Progenitor cell of endocrine pancreas (in vitro differentiated cells): ENCODE results near the gene ATXN7. TPM values are rescaled to one million over a fixed set of nuclear protein-coding genes. Genes with fewer than 3 reads are reported as not detected.

Source experiments
- DNase-seq: peaks from one replicate; pipeline ENCODE4 v3.0.0; 2021; ENCODE audit warnings: low spot score; ENCODE audit not compliant: unreplicated experiment
- H3K27ac Mint-ChIP-seq: 2 replicates; pipeline ENCODE4 v1.8.0; 2021; ENCODE audit warnings: mild to moderate bottlenecking, moderate library complexity, mixed read lengths
- H3K27me3 Mint-ChIP-seq: 2 replicates; pipeline ENCODE4 v1.8.0; 2021; ENCODE audit warnings: mixed read lengths
- H3K36me3 Mint-ChIP-seq: 2 replicates; pipeline ENCODE4 v1.8.0; 2022; ENCODE audit warnings: mixed read lengths; ENCODE audit not compliant: insufficient read depth
- H3K4me1 Mint-ChIP-seq: 2 replicates; pipeline ENCODE4 v1.8.0; 2021; ENCODE audit warnings: low read depth, mixed read lengths
- H3K4me3 Mint-ChIP-seq: 2 replicates; pipeline ENCODE4 v1.8.0; 2021; ENCODE audit warnings: low read depth, mild to moderate bottlenecking, moderate library complexity, mixed read lengths
- H3K9me3 Mint-ChIP-seq: 2 replicates; pipeline ENCODE4 v1.8.0; 2021; ENCODE audit warnings: low read depth, mixed read lengths
- long read RNA-seq: library from polyadenylated mRNA; unstranded; transcript quantifications from one replicate; pipeline ENCODE4 v2.0.0, GENCODE V29; 2020
- total RNA-seq: library from RNA; stranded (reverse); gene quantifications from 2 replicates; pipeline ENCODE4 v1.2.1, GENCODE V29; 2021
- TF ChIP-seq, protein P1 (sequence below): fragments of 200-600 bp; sonication (generic); IDR thresholded peaks from one replicate; pipeline ENCODE4 v1.5.0; 2021; ENCODE audit warnings: antibody characterized with exemption, mild to moderate bottlenecking; ENCODE audit not compliant: unreplicated experiment

The ATXN7 gene, protein sequence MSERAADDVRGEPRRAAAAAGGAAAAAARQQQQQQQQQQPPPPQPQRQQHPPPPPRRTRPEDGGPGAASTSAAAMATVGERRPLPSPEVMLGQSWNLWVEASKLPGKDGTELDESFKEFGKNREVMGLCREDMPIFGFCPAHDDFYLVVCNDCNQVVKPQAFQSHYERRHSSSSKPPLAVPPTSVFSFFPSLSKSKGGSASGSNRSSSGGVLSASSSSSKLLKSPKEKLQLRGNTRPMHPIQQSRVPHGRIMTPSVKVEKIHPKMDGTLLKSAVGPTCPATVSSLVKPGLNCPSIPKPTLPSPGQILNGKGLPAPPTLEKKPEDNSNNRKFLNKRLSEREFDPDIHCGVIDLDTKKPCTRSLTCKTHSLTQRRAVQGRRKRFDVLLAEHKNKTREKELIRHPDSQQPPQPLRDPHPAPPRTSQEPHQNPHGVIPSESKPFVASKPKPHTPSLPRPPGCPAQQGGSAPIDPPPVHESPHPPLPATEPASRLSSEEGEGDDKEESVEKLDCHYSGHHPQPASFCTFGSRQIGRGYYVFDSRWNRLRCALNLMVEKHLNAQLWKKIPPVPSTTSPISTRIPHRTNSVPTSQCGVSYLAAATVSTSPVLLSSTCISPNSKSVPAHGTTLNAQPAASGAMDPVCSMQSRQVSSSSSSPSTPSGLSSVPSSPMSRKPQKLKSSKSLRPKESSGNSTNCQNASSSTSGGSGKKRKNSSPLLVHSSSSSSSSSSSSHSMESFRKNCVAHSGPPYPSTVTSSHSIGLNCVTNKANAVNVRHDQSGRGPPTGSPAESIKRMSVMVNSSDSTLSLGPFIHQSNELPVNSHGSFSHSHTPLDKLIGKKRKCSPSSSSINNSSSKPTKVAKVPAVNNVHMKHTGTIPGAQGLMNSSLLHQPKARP
- 36.7 and 37.4 TPM in 2 replicates for total RNA-seq
- long read RNA-seq, transcript ATXN7-211 (1 exons, 3,268 nt): major isoform, 13 of 15 reads
- long read RNA-seq, partial matches to known transcripts: 1 of 15 reads
- long read RNA-seq, other reads (novel, unspliced or antisense): 1 of 15 reads

DNA sequence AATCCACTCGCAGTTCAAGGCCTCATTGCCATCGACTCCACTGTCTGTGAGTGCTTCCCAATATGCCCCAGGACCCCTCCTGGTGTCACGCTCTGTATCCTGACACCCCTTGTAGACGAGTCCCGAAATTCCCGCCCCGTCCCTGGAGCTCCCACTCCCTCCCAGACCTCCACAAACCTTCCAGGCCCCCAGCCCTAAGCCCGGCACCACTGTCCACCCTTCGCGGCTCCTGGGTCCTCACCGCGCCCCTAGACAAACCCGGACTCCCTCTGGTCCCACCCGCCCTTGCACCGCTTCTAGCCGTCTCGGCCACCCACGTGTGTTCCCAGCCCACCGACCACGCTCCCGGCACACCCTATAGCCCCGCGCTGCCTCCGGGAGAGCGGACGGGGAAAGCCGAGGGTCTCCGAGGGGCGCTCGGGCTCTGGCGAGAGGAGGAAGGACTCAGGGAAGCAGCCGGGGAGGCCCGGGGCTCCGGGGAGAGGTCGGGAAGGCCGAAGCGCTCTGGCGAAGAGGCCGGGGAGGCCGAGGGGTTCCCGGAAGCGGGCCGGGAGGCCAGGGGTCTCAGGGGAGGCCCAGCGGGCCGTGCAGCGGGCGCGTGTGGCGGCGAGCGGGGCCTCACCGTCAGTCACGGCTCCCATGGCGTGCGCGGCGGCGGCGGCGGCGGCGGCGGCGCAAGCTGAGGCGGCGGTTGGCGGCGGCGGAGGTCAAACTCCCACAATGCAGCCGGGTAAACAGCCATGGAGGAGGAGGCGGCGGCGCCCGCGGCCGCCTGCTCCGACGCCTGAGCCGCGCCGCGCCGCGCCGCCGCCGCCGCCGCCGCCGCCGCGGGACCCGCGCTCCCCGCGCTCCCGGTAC lies at the start of gene ATXN7, which contains the start of gene THOC7:
Gene ATXN7 (plus strand): TSS at position 718 of the 858 bp plus-strand sequence. CDS start 48,732 bp downstream, outside the sequence.
Gene THOC7 (minus strand): TSS at position 656 of the 858 bp plus-strand sequence. CDS start 15 bp downstream, at position 641.
- TF ChIP-seq, protein P1, sequence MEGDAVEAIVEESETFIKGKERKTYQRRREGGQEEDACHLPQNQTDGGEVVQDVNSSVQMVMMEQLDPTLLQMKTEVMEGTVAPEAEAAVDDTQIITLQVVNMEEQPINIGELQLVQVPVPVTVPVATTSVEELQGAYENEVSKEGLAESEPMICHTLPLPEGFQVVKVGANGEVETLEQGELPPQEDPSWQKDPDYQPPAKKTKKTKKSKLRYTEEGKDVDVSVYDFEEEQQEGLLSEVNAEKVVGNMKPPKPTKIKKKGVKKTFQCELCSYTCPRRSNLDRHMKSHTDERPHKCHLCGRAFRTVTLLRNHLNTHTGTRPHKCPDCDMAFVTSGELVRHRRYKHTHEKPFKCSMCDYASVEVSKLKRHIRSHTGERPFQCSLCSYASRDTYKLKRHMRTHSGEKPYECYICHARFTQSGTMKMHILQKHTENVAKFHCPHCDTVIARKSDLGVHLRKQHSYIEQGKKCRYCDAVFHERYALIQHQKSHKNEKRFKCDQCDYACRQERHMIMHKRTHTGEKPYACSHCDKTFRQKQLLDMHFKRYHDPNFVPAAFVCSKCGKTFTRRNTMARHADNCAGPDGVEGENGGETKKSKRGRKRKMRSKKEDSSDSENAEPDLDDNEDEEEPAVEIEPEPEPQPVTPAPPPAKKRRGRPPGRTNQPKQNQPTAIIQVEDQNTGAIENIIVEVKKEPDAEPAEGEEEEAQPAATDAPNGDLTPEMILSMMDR: no peak
- Mint-ChIP-seq H3K36me3 (peaks cover 10% of the 10 kb centered on the region), H3K4me3 (peak within 1 kb of the TSS; percentile 94), H3K4me1 (peaks cover 32% of the 10 kb centered on the region), H3K9me3 (no peaks in the 10 kb centered on the region), H3K27me3 (no peaks in the 10 kb centered on the region), H3K27ac (peak within 1 kb of the TSS; percentile 98)
- peak; percentile 59 for DNase-seq

DNA sequence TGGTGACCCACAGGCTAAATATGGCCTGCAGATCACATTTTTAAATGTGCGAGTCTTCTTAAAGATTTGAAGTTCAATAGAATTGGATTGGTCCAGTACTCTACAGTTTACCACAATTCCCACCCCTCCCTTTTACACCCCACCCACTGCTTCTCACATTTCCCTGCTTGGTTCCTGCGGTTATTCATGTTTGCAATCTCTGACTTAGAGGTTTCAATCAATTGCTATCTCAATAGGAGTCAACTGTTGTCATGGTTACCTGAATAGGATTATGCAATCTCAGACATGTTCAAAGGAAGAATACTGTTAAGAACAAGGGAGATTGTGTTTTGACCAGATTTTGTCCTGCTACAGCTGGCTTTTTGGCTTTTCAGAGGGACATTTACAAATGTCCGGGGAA lies 49.4 kb upstream of the ATXN7 start:
- H3K27ac Mint-ChIP-seq: peak overlapping the region; percentile 62
- H3K4me1 Mint-ChIP-seq: peaks cover 23% of the 10 kb centered on the region
- TF ChIP-seq, protein P1: no peak
- H3K9me3 Mint-ChIP-seq: no peaks in the 10 kb centered on the region
- DNase-seq: no peak
- no peaks in the 10 kb centered on the region for H3K36me3 Mint-ChIP-seq
- no peaks in the 10 kb centered on the region for H3K27me3 Mint-ChIP-seq
- no peak overlapping the region for H3K4me3 Mint-ChIP-seq

DNA sequence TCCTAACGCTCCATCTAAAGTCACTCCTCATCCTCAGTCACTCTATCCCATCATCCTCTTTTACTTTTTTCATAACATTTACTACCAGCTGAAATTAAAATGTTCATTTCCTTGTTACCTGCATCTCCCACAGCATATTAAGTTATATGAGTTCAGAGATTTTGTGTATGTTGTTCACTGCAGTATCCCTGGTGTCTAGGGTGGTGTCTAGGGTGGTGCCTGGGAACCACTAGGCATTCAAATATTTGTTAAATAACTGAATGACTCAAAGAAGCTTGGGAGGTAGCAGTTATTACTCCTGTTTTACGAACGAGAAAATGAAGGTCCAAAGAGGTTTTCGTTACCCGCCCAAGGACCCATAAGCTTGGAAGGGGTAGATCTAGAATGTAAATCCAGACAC lies 46.4 kb upstream of the ATXN7 start:
- no peaks in the 10 kb centered on the region for H3K27me3 Mint-ChIP-seq

DNA sequence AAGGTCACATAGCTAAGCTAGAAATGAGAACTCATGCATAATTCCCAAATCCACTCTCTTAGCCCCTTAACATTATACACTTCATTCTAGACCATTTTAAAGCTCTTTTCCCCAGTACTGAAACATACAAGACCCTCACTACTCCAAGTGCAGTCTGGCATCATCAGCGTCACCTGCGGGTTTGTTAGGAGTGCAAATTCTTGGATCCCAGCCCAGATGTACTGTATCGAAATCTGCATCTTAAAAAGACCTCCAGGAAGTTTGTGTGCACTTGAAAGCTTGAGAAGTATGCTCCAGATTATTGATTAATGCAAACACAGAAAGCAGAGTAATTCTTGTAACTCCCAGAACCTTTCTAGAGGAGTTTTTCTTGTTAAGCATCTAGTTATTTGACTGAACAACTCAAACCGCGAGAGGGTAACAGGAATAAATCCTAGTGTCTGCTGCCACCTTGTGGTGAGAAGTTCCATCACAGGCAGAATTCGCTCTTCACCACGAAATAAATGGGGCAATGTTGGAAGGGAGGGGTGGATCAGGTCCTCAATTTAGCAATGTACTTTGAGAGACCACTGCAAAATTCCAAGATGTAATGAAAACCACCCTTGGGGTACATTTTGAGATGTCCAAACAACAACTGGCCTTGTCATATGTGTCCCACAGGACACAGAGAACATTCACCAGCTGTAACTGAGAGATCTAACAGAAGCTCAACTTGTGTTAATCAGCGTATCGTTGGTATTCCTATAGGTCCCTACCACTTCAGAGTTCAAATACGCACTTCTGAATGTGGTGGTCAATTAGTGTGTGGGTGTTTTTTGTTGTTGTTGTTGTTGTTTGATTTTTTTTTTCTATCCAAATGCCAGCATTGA lies 45.2 kb upstream of the ATXN7 start:
- Mint-ChIP-seq H3K4me1 (peaks cover 20% of the 10 kb centered on the region), H3K9me3 (no peaks in the 10 kb centered on the region), H3K36me3 (no peaks in the 10 kb centered on the region), H3K27ac (no peak overlapping the region), H3K4me3 (no peak overlapping the region), H3K27me3 (no peaks in the 10 kb centered on the region)
- peak; percentile 44 for DNase-seq
- TF ChIP-seq, protein P1: peak; percentile 92

More for the DNA sequence above, 46.4 kb upstream of the ATXN7 start:
- no peak overlapping the region for H3K27ac Mint-ChIP-seq
- peaks cover 23% of the 10 kb centered on the region for H3K4me1 Mint-ChIP-seq
- TF ChIP-seq, protein P1: no peak
- H3K9me3 Mint-ChIP-seq: no peaks in the 10 kb centered on the region
- no peak overlapping the region for H3K4me3 Mint-ChIP-seq
- no peaks in the 10 kb centered on the region for H3K36me3 Mint-ChIP-seq
- DNase-seq: no peak
